ENCODE measurements around the gene UBE2Q1. TPM values are rescaled to one million over a fixed set of nuclear protein-coding genes. Genes with fewer than 3 reads are reported as not detected.
"Not testable (repeated sequence)": the region's sequence is repeated elsewhere in the genome, so short reads cannot be mapped to it uniquely, and the experiment has no call there.

The UBE2Q1 gene
- total RNA-seq, 1 donor from 2014 or later: 102 TPM

- intact Hi-C loops (cut with micrococcal nuclease): no loop called here
These were observed 6.4 kb downstream of the UBE2Q1 start for GRCh38 chr1:154552036-154552435.

- intact Hi-C loops (cut with micrococcal nuclease): no loop called here
These were observed 7.0 kb downstream of the UBE2Q1 start for GRCh38 chr1:154551474-154551873.

- intact Hi-C loops (cut with micrococcal nuclease): no loop called here
These were observed 7.8 kb downstream of the UBE2Q1 start for GRCh38 chr1:154550657-154551056.

GRCh38 chr1:154550070-154550469 is 8.4 kb downstream of the UBE2Q1 start:
- intact Hi-C loops (cut with micrococcal nuclease): no loop called here

- intact Hi-C loops (cut with micrococcal nuclease): no loop called here
These were observed 9.2 kb downstream of the UBE2Q1 start for GRCh38 chr1:154549202-154549770.

- intact Hi-C loops (cut with micrococcal nuclease): no loop called here
These were observed 10.4 kb downstream of the UBE2Q1 start for GRCh38 chr1:154548028-154548427.

GRCh38 chr1:154547105-154547732 is 11.2 kb downstream of the UBE2Q1 start:
- intact Hi-C loops (cut with micrococcal nuclease): loop anchor here (2.0 kb wide), 2 partner anchors 222 to 274 kb away; partner anchors contain the start of genes ATP8B2 and HAX1

GRCh38 chr1:154546264-154547063 is 12.0 kb downstream of the UBE2Q1 start:
- intact Hi-C loops (cut with micrococcal nuclease): loop anchor here (1.0 to 2.0 kb wide), 3 partner anchors 66 to 274 kb away; partner anchors contain the start of genes ATP8B2 and HAX1

- intact Hi-C loops (cut with micrococcal nuclease): no loop called here
These were observed 17.2 kb downstream of the UBE2Q1 start for GRCh38 chr1:154541231-154541630.

GRCh38 chr1:154539486-154540483 is 18.7 kb downstream of the UBE2Q1 start:
- intact Hi-C loops (cut with micrococcal nuclease): no loop called here

- intact Hi-C loops (cut with micrococcal nuclease): no loop called here
These were observed 21.9 kb downstream of the UBE2Q1 start for GRCh38 chr1:154536570-154536969.

- intact Hi-C loops (cut with micrococcal nuclease): no loop called here
These were observed 24.3 kb downstream of the UBE2Q1 start for GRCh38 chr1:154533952-154534844.

- intact Hi-C loops (cut with micrococcal nuclease): not testable (repeated sequence)
These were observed 26.5 kb downstream of the UBE2Q1 start for GRCh38 chr1:154531950-154532349.

GRCh38 chr1:154529308-154529707 is 29.2 kb downstream of the UBE2Q1 start:
- intact Hi-C loops (cut with micrococcal nuclease): no loop called here

GRCh38 chr1:154527192-154527591 is 31.3 kb downstream of the UBE2Q1 start:
- intact Hi-C loops (cut with micrococcal nuclease): no loop called here

GRCh38 chr1:154524881-154525280 is 33.6 kb downstream of the UBE2Q1 start:
- intact Hi-C loops (cut with micrococcal nuclease): no loop called here

GRCh38 chr1:154521695-154522094 is 36.8 kb downstream of the UBE2Q1 start:
- intact Hi-C loops (cut with micrococcal nuclease): no loop called here

GRCh38 chr1:154520333-154520732 is 38.1 kb downstream of the UBE2Q1 start:
- intact Hi-C loops (cut with micrococcal nuclease): no loop called here

- intact Hi-C loops (cut with micrococcal nuclease): no loop called here
These were observed 38.9 kb downstream of the UBE2Q1 start for GRCh38 chr1:154519591-154519991.

GRCh38 chr1:154517661-154518060 is 40.8 kb downstream of the UBE2Q1 start:
- intact Hi-C loops (cut with micrococcal nuclease): no loop called here

Measured in T-helper 1 cell treated with Interleukin-12 subunit alpha and Interleukin-12 subunit beta and Interleukin-4 antibody, amounts not matched to agents 30 ng/mL and 1 ng/mL, for 36 hours (primary cell).